ENCODE results near the gene CCDC83. TPM values are rescaled to one million over a fixed set of nuclear protein-coding genes. Genes with fewer than 3 reads are reported as not detected.

Gene CCDC83
- total RNA-seq, 1 experiment from 2014 or later = not detected

- POLR2A ChIA-PET = no interaction called here
- intact Hi-C loops (cut with micrococcal nuclease; ENCODE audit: unreplicated experiment) = no loop called here
These were observed 43.3 kb downstream of the CCDC83 start for GRCh38 chr11:85898456-85898855.

DNA sequence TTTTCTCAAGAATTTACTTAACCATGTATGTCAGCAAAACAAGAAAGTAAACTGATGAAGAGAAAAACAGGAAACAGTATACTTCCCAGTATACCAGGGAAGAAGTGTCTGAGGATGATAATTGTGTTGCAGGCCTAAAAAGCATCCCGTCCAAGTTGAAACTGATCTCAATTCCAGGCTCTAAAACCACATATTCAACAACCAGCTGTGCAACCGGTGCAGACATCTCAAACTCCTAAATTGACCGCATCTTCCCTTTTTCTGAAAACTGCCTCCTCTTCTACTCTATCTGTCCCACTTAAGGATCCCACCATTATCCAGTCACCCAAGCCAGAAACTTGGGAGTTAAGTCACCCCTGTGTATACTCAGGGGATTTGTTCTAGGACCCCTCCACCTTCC lies 47.2 kb downstream of the CCDC83 start:
- BruUV-seq (replicated peaks) = no TSS peak
- H3K27ac Mint-ChIP-seq (ENCODE audit: unreplicated experiment) = no peak overlapping the region
- ChIA-PET POLR2A (no interaction called here), CTCF (no interaction called here)
- H3K9me3 ChIP-seq = no peaks in the 10 kb centered on the region
- H3K4me3 Mint-ChIP-seq (ENCODE audit: unreplicated experiment) = no peak overlapping the region
- no peaks in the 10 kb centered on the region for H3K4me1 Mint-ChIP-seq (ENCODE audit: low read depth, unreplicated experiment)
- H3K4me3 ChIP-seq (ENCODE audit: low read depth, low read length) = no peak overlapping the region
- intact Hi-C loops (cut with micrococcal nuclease; ENCODE audit: unreplicated experiment) = no loop called here
- no peaks in the 10 kb centered on the region for H3K36me3 ChIP-seq (ENCODE audit: control insufficient read depth, insufficient read depth, low read length)
- TF ChIP-seq, protein P1, sequence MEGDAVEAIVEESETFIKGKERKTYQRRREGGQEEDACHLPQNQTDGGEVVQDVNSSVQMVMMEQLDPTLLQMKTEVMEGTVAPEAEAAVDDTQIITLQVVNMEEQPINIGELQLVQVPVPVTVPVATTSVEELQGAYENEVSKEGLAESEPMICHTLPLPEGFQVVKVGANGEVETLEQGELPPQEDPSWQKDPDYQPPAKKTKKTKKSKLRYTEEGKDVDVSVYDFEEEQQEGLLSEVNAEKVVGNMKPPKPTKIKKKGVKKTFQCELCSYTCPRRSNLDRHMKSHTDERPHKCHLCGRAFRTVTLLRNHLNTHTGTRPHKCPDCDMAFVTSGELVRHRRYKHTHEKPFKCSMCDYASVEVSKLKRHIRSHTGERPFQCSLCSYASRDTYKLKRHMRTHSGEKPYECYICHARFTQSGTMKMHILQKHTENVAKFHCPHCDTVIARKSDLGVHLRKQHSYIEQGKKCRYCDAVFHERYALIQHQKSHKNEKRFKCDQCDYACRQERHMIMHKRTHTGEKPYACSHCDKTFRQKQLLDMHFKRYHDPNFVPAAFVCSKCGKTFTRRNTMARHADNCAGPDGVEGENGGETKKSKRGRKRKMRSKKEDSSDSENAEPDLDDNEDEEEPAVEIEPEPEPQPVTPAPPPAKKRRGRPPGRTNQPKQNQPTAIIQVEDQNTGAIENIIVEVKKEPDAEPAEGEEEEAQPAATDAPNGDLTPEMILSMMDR (IDR thresholded peaks at IDR 0.05; ENCODE audit: insufficient read depth in 1 of 2, low read depth in 1 of 2, low read length in 1 of 2, severe bottlenecking in 1 of 2, unreplicated experiment in 1 of 2) = no peak
- H3K27me3 ChIP-seq (replicated peaks; ENCODE audit: control insufficient read depth, insufficient read depth, low read length) = no peaks in the 10 kb centered on the region
- H3K9me3 Mint-ChIP-seq (ENCODE audit: unreplicated experiment) = no peaks in the 10 kb centered on the region
- H3K36me3 Mint-ChIP-seq (ENCODE audit: insufficient read depth, unreplicated experiment) = no peaks in the 10 kb centered on the region
- DNase-seq = no peak
- no peaks in the 10 kb centered on the region for H3K4me1 ChIP-seq
- no peaks in the 10 kb centered on the region for H3K27me3 Mint-ChIP-seq (ENCODE audit: insufficient read depth, unreplicated experiment)

More at GRCh38 chr11:85898456-85898855, 43.3 kb downstream of the CCDC83 start:
- Histone ChIP-seq H3K9me3 (no peaks in the 10 kb centered on the region), H3K4me1 (no peaks in the 10 kb centered on the region), H3K4me3 (ENCODE audit: low read depth, low read length) (no peak overlapping the region), H3K36me3 (ENCODE audit: control insufficient read depth, insufficient read depth, low read length) (no peaks in the 10 kb centered on the region), H3K27me3 (replicated peaks; ENCODE audit: control insufficient read depth, insufficient read depth, low read length) (no peaks in the 10 kb centered on the region)
- Mint-ChIP-seq H3K27ac (ENCODE audit: unreplicated experiment) (no peak overlapping the region), H3K9me3 (ENCODE audit: unreplicated experiment) (no peaks in the 10 kb centered on the region), H3K36me3 (ENCODE audit: insufficient read depth, unreplicated experiment) (no peaks in the 10 kb centered on the region), H3K27me3 (ENCODE audit: insufficient read depth, unreplicated experiment) (no peaks in the 10 kb centered on the region), H3K4me1 (ENCODE audit: low read depth, unreplicated experiment) (peaks cover 11% of the 10 kb centered on the region), H3K4me3 (ENCODE audit: unreplicated experiment) (no peak overlapping the region)
- DNase-seq = no peak
- CTCF ChIA-PET = no interaction called here
- TF ChIP-seq, protein P1 (IDR thresholded peaks at IDR 0.05; ENCODE audit: insufficient read depth in 1 of 2, low read depth in 1 of 2, low read length in 1 of 2, severe bottlenecking in 1 of 2, unreplicated experiment in 1 of 2) = no peak
- no TSS peak for BruUV-seq (replicated peaks)

- Mint-ChIP-seq H3K27ac (ENCODE audit: unreplicated experiment) (no peak overlapping the region), H3K4me3 (ENCODE audit: unreplicated experiment) (no peak overlapping the region), H3K36me3 (ENCODE audit: insufficient read depth, unreplicated experiment) (no peaks in the 10 kb centered on the region), H3K4me1 (ENCODE audit: low read depth, unreplicated experiment) (no peaks in the 10 kb centered on the region), H3K27me3 (ENCODE audit: insufficient read depth, unreplicated experiment) (no peaks in the 10 kb centered on the region), H3K9me3 (ENCODE audit: unreplicated experiment) (no peaks in the 10 kb centered on the region)
- Histone ChIP-seq H3K4me3 (ENCODE audit: low read depth, low read length) (no peak overlapping the region), H3K27me3 (replicated peaks; ENCODE audit: control insufficient read depth, insufficient read depth, low read length) (no peaks in the 10 kb centered on the region), H3K4me1 (no peaks in the 10 kb centered on the region), H3K36me3 (ENCODE audit: control insufficient read depth, insufficient read depth, low read length) (no peaks in the 10 kb centered on the region), H3K9me3 (no peaks in the 10 kb centered on the region)
- ChIA-PET CTCF (no interaction called here), POLR2A (no interaction called here)
- no peak for DNase-seq
- no TSS peak for BruUV-seq (replicated peaks)
- intact Hi-C loops (cut with micrococcal nuclease; ENCODE audit: unreplicated experiment) = no loop called here
- TF ChIP-seq, protein P1 (IDR thresholded peaks at IDR 0.05; ENCODE audit: insufficient read depth in 1 of 2, low read depth in 1 of 2, low read length in 1 of 2, severe bottlenecking in 1 of 2, unreplicated experiment in 1 of 2) = no peak
These were observed 48.2 kb downstream of the CCDC83 start for GRCh38 chr11:85903406-85903805.

Measured in Caco-2 (cell line).